D721Med (cell line): ENCODE data around the gene PKD1L1.

Source experiments
- DNase-seq: peaks from one replicate; pipeline ENCODE4 v3.0.0; 2011; ENCODE audit warnings: low spot score; ENCODE audit not compliant: insufficient read length
- FAIRE-seq: peaks from 2 replicates; lab custom pipeline; 2011; peaks lifted over from hg19 to GRCh38; lab: Jason Lieb, UNC
- TF ChIP-seq, protein P1 (sequence below): IDR thresholded peaks from 2 replicates; pipeline ENCODE4 v1.5.1; 2012; ENCODE audit warnings: mild to moderate bottlenecking, control low read depth; ENCODE audit not compliant: insufficient read depth; ENCODE audit errors: missing control alignments

PKD1L1 gene

DNA sequence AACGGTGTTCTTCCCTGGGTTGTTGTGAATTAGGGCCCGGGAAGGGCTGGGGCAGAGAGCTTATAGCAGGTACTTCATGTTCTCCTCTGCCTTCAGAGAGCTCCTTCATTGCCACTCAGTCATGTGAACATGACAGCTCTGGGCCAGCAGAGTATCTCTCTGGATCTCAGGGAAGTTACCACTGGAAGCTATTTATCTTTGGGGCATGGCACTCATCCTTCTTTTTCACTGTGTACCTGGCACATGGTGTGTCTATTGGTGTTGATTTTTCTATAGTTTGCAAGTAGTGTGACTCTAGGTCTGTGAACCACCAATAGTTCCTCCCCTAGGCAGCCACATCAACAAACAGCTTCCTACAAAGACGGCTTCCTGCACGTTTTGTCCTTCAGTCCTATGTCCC, 156.6 kb downstream of the PKD1L1 start:
- TF ChIP-seq, protein P1, sequence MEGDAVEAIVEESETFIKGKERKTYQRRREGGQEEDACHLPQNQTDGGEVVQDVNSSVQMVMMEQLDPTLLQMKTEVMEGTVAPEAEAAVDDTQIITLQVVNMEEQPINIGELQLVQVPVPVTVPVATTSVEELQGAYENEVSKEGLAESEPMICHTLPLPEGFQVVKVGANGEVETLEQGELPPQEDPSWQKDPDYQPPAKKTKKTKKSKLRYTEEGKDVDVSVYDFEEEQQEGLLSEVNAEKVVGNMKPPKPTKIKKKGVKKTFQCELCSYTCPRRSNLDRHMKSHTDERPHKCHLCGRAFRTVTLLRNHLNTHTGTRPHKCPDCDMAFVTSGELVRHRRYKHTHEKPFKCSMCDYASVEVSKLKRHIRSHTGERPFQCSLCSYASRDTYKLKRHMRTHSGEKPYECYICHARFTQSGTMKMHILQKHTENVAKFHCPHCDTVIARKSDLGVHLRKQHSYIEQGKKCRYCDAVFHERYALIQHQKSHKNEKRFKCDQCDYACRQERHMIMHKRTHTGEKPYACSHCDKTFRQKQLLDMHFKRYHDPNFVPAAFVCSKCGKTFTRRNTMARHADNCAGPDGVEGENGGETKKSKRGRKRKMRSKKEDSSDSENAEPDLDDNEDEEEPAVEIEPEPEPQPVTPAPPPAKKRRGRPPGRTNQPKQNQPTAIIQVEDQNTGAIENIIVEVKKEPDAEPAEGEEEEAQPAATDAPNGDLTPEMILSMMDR, result no peak
- DNase-seq (no peak), FAIRE-seq (no peak)

DNA sequence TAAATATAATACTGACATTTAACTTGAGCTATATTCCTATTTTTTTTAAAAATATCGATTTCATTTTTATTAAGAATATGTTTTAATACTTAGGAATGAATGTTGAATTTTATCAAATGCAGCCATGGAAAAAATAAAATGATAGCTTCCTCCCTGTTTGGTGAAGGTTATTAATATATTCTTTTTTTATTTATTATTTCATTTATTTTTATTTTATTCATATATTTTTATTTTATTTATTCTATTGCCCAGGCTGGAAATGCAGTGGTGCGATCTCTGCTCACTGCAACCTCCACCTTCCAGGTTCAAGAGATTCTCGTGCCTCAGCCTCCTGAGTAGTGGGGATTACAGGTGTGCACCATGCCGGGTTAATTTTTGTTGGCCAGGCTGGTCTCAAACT, 160.2 kb downstream of the PKD1L1 start:
- DNase-seq (no peak), FAIRE-seq (no peak)
- TF ChIP-seq, protein P1, result no peak

DNA sequence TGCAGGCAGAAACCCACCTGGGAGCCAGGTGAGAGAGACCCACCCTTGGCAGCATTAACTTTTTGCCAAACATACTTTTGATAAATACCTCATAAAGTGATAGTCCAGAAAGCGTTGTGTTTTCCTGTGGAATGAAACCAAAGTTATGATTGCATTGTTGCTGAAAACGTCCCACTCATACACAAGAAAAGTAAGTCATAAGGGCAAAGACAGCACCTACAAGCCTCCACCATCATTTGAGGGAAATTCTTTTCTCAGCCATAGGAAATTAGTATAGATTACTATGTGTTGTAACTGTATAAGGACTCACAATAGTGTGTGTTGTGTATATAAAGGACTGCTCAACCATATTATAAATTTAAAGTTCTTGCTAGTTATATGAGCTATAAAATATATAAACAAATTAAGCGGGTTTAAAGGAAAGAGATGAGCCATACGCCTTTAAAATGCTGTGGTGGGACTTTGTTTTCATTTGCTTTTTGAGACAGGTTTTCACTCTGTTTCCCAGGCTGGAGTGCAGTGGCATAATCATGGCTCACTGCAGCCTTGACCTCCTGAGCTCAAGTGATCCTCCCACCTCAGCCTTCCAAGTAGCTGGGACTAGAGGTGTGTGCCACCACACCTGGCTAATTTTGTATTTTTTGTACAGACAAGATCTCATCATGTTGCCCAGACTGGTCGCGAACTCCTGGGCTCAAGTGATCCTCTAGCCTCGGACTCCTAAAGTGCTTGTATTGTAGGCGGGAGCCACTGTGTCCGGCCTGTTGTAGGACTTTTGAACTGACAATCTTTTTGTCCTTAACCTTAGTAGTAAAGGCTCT, 160.8 kb downstream of the PKD1L1 start:
- no peak for FAIRE-seq
- TF ChIP-seq, protein P1, result no peak
- DNase-seq, result no peak

DNA sequence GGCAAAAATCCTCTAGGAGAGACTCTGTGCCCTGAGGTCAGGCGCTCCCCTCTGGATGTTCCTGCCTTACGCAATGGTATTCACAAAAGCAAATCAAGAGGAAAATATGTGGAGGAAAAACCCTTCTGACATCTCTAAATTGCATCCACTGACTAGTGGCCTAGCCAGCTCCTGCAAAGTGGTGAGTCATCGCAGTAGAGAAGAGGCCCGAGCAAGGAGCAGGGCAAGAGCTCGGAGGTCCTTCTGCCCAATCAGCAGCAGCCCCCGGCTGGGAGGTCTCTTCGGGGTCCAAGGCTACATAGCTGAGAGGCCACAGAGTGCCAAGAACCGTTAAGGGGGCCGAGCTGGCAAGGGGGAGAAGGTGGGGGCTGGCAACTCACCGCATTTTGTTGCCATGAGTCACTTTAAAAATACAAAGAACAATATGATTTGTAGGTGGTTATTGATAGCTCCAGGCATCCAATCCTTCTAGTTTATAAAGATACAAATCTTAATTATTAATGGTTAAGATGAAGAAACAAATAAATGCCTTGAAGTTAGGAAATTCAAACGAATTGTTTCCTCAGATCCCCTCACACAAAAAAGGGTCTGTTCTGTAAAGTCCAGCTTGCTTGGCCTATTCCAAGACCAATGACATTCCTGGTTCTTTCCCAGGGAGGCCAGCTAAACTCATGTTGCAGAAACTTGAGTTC, 161.6 kb downstream of the PKD1L1 start:
- no peak for DNase-seq
- no peak for FAIRE-seq
- TF ChIP-seq, protein P1, result no peak

DNA sequence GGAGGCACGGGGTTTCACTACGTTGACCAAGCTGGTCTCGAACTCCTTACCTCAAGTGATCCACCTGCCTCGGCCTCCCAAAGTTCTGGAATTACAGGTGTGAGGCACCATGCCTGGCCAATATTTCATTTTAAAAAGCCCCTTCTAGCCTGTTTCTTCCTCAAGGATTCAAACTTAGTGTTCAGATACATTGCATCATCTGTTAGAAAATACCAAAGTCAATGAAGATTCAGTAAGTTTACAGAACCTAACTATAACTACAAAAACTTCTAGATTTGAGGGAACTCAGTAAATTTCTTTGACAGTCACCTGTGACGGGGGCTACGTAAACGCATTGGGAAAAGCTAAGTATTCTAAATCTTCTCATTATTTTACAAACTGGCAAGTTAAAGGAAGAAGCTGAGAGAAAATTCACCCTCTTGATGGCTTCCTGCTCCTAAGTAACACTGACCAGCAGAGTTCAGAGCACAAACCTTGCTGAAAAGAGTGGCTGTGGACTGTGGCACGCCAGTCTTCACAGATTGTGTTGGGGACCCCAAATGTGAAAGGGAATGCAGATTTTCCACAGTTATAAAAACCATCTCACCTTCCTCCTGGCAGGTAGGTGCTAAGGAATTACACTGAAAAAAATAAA, 162.2 kb downstream of the PKD1L1 start:
- FAIRE-seq (no peak), DNase-seq (no peak)
- TF ChIP-seq, protein P1, result no peak

DNA sequence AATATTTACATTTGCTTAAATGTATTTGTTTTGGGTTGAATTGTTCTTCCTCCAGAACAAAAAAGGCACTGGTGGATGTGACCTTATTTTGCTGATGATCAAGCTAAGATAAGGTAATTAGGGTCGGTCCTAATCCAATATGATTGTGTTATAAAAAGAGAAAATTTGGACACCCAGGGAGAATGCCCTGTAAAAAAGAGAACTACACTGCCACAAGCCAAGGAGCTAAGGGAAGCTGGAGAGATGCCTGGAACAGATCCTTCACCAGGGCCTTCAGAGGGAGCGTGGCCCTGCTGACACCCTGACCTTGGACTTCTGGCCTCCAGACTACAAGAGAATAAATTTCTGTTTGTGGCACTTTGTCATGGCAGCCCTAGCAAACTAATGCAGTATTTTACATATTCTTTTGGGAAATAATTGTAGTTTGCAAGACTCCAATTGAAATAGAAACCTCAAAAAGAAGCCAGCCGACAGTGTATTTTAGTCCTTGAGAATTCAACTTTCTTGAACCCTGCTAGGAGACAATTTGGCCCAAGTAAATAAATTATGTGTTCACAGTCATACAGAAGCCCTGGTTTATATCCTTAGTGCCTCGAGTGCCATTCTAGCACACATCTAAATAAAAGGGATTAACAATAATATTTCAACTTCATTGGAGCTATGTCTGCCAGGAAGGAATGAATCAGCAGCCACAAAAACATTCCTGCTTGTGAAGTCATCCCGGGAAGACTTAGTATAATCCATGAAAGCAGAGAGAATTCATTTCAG, 164.6 kb downstream of the PKD1L1 start:
- TF ChIP-seq, protein P1, result no peak
- no peak for DNase-seq
- no peak for FAIRE-seq
